HepG2 (cell line): ENCODE data around the gene CDH1. TPM values are rescaled to one million over a fixed set of nuclear protein-coding genes. Genes with fewer than 3 reads are reported as not detected.

Experiments used
- ATAC-seq: fragments of 200-7000 bp; cut with Tn5 transposase; 3 replicates; pipeline ENCODE4 v1.9.1; 2020; ENCODE audit warnings: mild to moderate bottlenecking, moderate library complexity
- BruUV-seq: library from RNA; stranded (reverse); fragments of 400-500 nt; replicated peaks from 2 replicates; lab custom pipeline; 2021; lab: Mats Ljungman, UMichigan
- CTCF ChIA-PET: fragments of 300-600 bp; formaldehyde crosslinking; extraction: SDS; loops from one replicate; lab custom pipeline; 2021; ENCODE audit warnings: low total read pairs, inconsistent platforms, low intra/inter-chr PET ratio; lab: Yijun Ruan, JAX
- POLR2A ChIA-PET: fragments of 350-600 bp; sonication (Branson Sonifier 250); formaldehyde crosslinking; loops from one replicate; lab custom pipeline; 2020; ENCODE audit warnings: antibody characterized with exemption, inconsistent platforms; lab: Yijun Ruan, JAX
- DNase-seq: peaks from one replicate; pipeline ENCODE4 v3.0.0-alpha.2; 2015; ENCODE audit warnings: low spot score
- FAIRE-seq: peaks from 3 replicates; lab custom pipeline; 2011; peaks lifted over from hg19 to GRCh38; lab: Jason Lieb, UNC
- H2AFZ ChIP-seq: one replicate; pipeline ENCODE4 v1.6.1; 2011; ENCODE audit warnings: low read length, inconsistent platforms
- H3K27ac ChIP-seq: fragments of 300-600 bp; 3 replicates; pipeline ENCODE4 v1.8.0; 2011; ENCODE audit warnings: mixed run types, mild to moderate bottlenecking, mixed read lengths, low read length, inconsistent platforms; ENCODE audit not compliant: insufficient read depth; ENCODE audit errors: extremely low read length
- H3K27me3 ChIP-seq, 2 experiments: fragments of 200-600 bp in 1 of 2; 2 replicates in 1 of 2; 3 replicates in 1 of 2; pipeline versions ENCODE4 v1.6.0 to v1.8.0; 2011; ENCODE audit warnings: low read length in 2 of 2, mild to moderate bottlenecking in 2 of 2, moderate library complexity in 2 of 2, inconsistent platforms in 1 of 2; ENCODE audit not compliant: insufficient read depth in 2 of 2, control insufficient read depth in 1 of 2
- H3K36me3 ChIP-seq, 2 experiments: fragments of 200-600 bp in 1 of 2; replicated peaks in 1 of 2; 2 replicates in 1 of 2; 3 replicates in 1 of 2; pipeline versions ENCODE4 v1.5.1 to v1.8.0; 2011; ENCODE audit warnings: low read length in 2 of 2, inconsistent platforms in 1 of 2; ENCODE audit not compliant: insufficient read depth in 2 of 2, control insufficient read depth in 1 of 2
- H3K4me1 ChIP-seq: 2 replicates; pipeline ENCODE4 v1.5.1; 2012; ENCODE audit warnings: low read length, inconsistent platforms; ENCODE audit not compliant: insufficient read depth
- H3K4me2 ChIP-seq: 2 replicates; pipeline ENCODE4 v1.6.0; 2011; ENCODE audit warnings: low read depth, low read length, inconsistent platforms
- H3K4me3 ChIP-seq, 3 experiments: fragments of 200-600 bp in 1 of 3; sonication (generic), shearing (Covaris generic) in 1 of 3; replicated peaks in 1 of 3; 2 replicates each; pipeline ENCODE4 v1.5.1; 2011 to 2016; ENCODE audit warnings: low read length in 3 of 3, inconsistent platforms in 2 of 3, low read depth in 2 of 3, mild to moderate bottlenecking in 2 of 3, control low read depth in 1 of 3, mixed read lengths in 1 of 3; ENCODE audit not compliant: insufficient read depth in 1 of 3
- H3K79me2 ChIP-seq: one replicate; pipeline ENCODE4 v1.6.1; 2011; ENCODE audit warnings: low read length, inconsistent platforms; ENCODE audit not compliant: insufficient read depth
- H3K9ac ChIP-seq: 2 replicates; pipeline ENCODE4 v1.6.0; 2011; ENCODE audit warnings: mild to moderate bottlenecking, low read depth, low read length, inconsistent platforms; ENCODE audit not compliant: insufficient read depth
- H3K9me3 ChIP-seq: 2 replicates; pipeline ENCODE4 v1.5.1; 2012; ENCODE audit warnings: mild to moderate bottlenecking, low read length
- H4K20me1 ChIP-seq: 2 replicates; pipeline ENCODE4 v1.6.0; 2011; ENCODE audit warnings: inconsistent platforms, mild to moderate bottlenecking, low read length, moderate library complexity; ENCODE audit not compliant: insufficient read depth
- EED ChIP-seq: sonication (generic); formaldehyde crosslinking; IDR thresholded peaks from 2 replicates; pipeline ENCODE4 v1.5.0; 2020; ENCODE audit warnings: mild to moderate bottlenecking, missing genetic modification reagents
- HOXA3 ChIP-seq: sonication (generic); formaldehyde crosslinking; IDR thresholded peaks from 2 replicates; pipeline ENCODE4 v1.5.0; 2020; ENCODE audit warnings: missing genetic modification reagents
- KAT7 ChIP-seq: IDR thresholded peaks from 2 replicates; pipeline ENCODE4 v1.6.1; 2018; ENCODE audit warnings: borderline replicate concordance, missing compliant biosample characterization
- KDM5B ChIP-seq: sonication (generic); formaldehyde crosslinking; IDR thresholded peaks from 2 replicates; pipeline ENCODE4 v1.4.0; 2020; ENCODE audit warnings: missing genetic modification reagents, mild to moderate bottlenecking, borderline replicate concordance
- PHB2 ChIP-seq: fragments of 450-650 bp; IDR thresholded peaks from 2 replicates; pipeline ENCODE4 v1.6.1; 2018; ENCODE audit not compliant: partially characterized antibody
- POLR2AphosphoS2 ChIP-seq: IDR thresholded peaks from 2 replicates; pipeline ENCODE4 v1.6.1; 2011; ENCODE audit warnings: low read depth, low read length, improper control_type of control experiment
- RARG ChIP-seq: sonication (generic); formaldehyde crosslinking; IDR thresholded peaks from 2 replicates; pipeline ENCODE4 v1.4.0; 2020; ENCODE audit warnings: low read depth, mild to moderate bottlenecking, missing genetic modification reagents
- RCOR2 ChIP-seq: IDR thresholded peaks from 2 replicates; pipeline ENCODE4 v1.6.1; 2016; ENCODE audit warnings: missing biosample characterization, missing genetic modification reagents
- SALL1 ChIP-seq: sonication (generic); formaldehyde crosslinking; IDR thresholded peaks from 2 replicates; pipeline ENCODE4 v1.8.0; 2022; ENCODE audit warnings: mild to moderate bottlenecking, missing genetic modification reagents
- SMAD3 ChIP-seq: sonication (generic); formaldehyde crosslinking; IDR thresholded peaks from 2 replicates; pipeline ENCODE4 v1.4.0; 2020; ENCODE audit warnings: missing genetic modification reagents
- SMC3 ChIP-seq: IDR thresholded peaks from 2 replicates; pipeline ENCODE4 v1.6.1; 2011; ENCODE audit warnings: low read length, improper control_type of control experiment
- SRSF9 ChIP-seq: fragments of 200-400 bp; formaldehyde crosslinking; IDR thresholded peaks from 2 replicates; pipeline ENCODE4 v1.6.1; 2018; ENCODE audit warnings: borderline replicate concordance, mild to moderate bottlenecking, low read depth, low read length; ENCODE audit not compliant: insufficient read depth, poor library complexity, severe bottlenecking
- TOPORS ChIP-seq: sonication (generic); formaldehyde crosslinking; IDR thresholded peaks from 2 replicates; pipeline ENCODE4 v1.8.0; 2023; ENCODE audit warnings: mild to moderate bottlenecking, missing genetic modification reagents
- ZBTB20 ChIP-seq: sonication (generic); formaldehyde crosslinking; IDR thresholded peaks from 2 replicates; pipeline ENCODE4 v1.8.1; 2023; ENCODE audit warnings: missing genetic modification reagents, low read depth, mild to moderate bottlenecking, borderline replicate concordance
- ZFP36L1 ChIP-seq: sonication (generic); formaldehyde crosslinking; IDR thresholded peaks from 2 replicates; pipeline ENCODE4 v1.8.0; 2022; ENCODE audit warnings: mild to moderate bottlenecking, missing genetic modification reagents, moderate library complexity
- ZNF101 ChIP-seq: sonication (generic); formaldehyde crosslinking; IDR thresholded peaks from 2 replicates; pipeline ENCODE4 v1.4.0; 2020; ENCODE audit warnings: mild to moderate bottlenecking, low read depth, missing genetic modification reagents, borderline replicate concordance
- ZNF33B ChIP-seq: sonication (generic); formaldehyde crosslinking; IDR thresholded peaks from 2 replicates; pipeline ENCODE4 v1.5.1; 2020; ENCODE audit warnings: mild to moderate bottlenecking, missing genetic modification reagents
- ZNF652 ChIP-seq: IDR thresholded peaks from 2 replicates; pipeline ENCODE4 v1.6.1; 2016; ENCODE audit warnings: low read depth, borderline replicate concordance
- ZNF777 ChIP-seq: sonication (generic); formaldehyde crosslinking; IDR thresholded peaks from 2 replicates; pipeline ENCODE4 v1.4.0; 2020; ENCODE audit warnings: missing genetic modification reagents
- ZSCAN25 ChIP-seq: sonication (generic); formaldehyde crosslinking; IDR thresholded peaks from 2 replicates; pipeline ENCODE4 v1.8.0; 2022; ENCODE audit warnings: mild to moderate bottlenecking, missing genetic modification reagents
- WGBS: methylation state at CpG from one replicate; pipeline ENCODE4 v1.1.6; 2017; ENCODE audit warnings: low lambda C conversion rate; 5-methylcytosine and 5-hydroxymethylcytosine counted together
- in situ Hi-C: cut with HindIII; loops from 2 replicates; pipeline ENCODE4 v1.10.0; 2017; ENCODE audit warnings: low pct_unique_long_range_greater_than_20kb; ENCODE audit not compliant: extremely low pct_ligation_motif_present
- intact Hi-C: fragments of 100-400 bp; cut with micrococcal nuclease; formaldehyde crosslinking; loops from one replicate; pipeline ENCODE4 v1.10.0; 2022; ENCODE audit not compliant: unreplicated experiment
- polyA plus RNA-seq, 8 experiments: library from polyadenylated mRNA; depleted of rRNA in 3 of 8; stranded (reverse) in 7 of 8; unstranded in 1 of 8; fragments of >200 nt; fragmentation: Illumina TruSeq in 4 of 8; extraction: Trizol in 4 of 8; gene quantifications; 2 replicates each; pipeline versions ENCODE4 v1.2.1 to v1.2.3, GENCODE V29; 2011 to 2016; ENCODE audit warnings: low read depth in 4 of 8, missing spikeins in 1 of 8, mixed read lengths in 1 of 8; ENCODE audit not compliant: insufficient read depth in 1 of 8
- total RNA-seq, 5 experiments: library from RNA; depleted of rRNA; stranded (reverse); fragments of >200 nt; fragmentation: Illumina TruSeq; extraction: Trizol; gene quantifications; 2 replicates each; pipeline ENCODE4 v1.2.3, GENCODE V29; 2016; ENCODE audit warnings: low read depth in 1 of 5
- TF ChIP-seq, protein P1 (sequence below): sonication (generic); formaldehyde crosslinking; IDR thresholded peaks from 2 replicates; pipeline ENCODE4 v1.4.0; 2020; ENCODE audit warnings: missing genetic modification reagents
- TF ChIP-seq, protein P2 (sequence below): sonication (generic); formaldehyde crosslinking; conservative IDR thresholded peaks from 2 replicates; pipeline ENCODE4 v1.8.0; 2022; ENCODE audit warnings: missing genetic modification reagents

CDH1 gene
- total and polyA plus RNA-seq, 2 of the 13 experiments (the other 11 are each of a cell fraction or from before 2014, with no cell fraction given): 0.95 to 9.8 TPM

DNA sequence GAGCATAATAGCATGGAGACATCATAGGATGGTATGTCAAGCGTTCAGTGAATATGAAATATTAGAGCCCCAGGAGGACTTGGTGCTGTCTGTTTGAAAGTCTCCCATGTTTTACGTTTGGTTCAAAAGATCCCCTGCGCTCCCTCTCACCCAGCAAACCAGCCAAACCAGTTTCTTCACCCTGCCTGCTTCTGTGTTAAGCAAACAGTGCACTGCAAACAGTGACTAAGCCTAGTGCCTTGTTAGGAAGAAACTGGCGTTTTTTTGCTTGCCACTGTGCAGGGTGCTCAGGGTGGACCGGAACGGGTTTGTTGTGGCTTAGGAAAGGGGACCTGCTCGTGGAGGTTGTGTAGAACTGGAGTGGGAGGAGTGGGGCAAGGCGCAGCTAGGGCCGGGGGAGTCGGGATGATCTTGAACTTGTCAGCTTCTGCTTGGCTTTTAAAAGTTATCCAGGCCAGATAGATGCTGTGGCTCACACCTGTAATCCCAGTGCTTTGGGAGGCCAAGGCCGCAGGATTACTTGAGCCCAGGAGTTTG lies 7.7 kb downstream of the CDH1 start:
- Histone ChIP-seq H2AFZ (no peak overlapping the region), H3K4me3 (peak overlapping the region in 1 of 3 experiments; percentile 30; a peak in 2 of 6 replicates), H4K20me1 (no peaks in the 10 kb centered on the region), H3K36me3 (no peaks in the 10 kb centered on the region), H3K27me3 (no peaks in the 10 kb centered on the region), H3K9me3 (no peaks in the 10 kb centered on the region), H3K27ac (peak overlapping the region; percentile 83), H3K9ac (peak overlapping the region; percentile 59), H3K79me2 (no peaks in the 10 kb centered on the region), H3K4me2 (peak overlapping the region; percentile 74), H3K4me1 (peaks cover 87% of the 10 kb centered on the region)
- intact Hi-C loops (loop anchor here (2.0 kb wide), 2 partner anchors 40 to 48 kb away; no protein-coding TSS in a partner anchor), in situ Hi-C loops (loop anchor here (5.0 kb wide), 1 partner anchor 47 kb away; no protein-coding TSS in a partner anchor)
- WGBS: 3% methylated on average over 11 of the region's 11 CpGs
- peak; percentile 99 for FAIRE-seq
- CTCF ChIA-PET: no interaction called here
- BruUV-seq: no TSS peak
- peak; percentile 90 for ATAC-seq
- POLR2A ChIA-PET: interaction anchor here (0.6 to 3.2 kb wide), 5 partner anchors 10 to 48 kb away, joined by 3 to 15 read pairs (median 4); no protein-coding TSS in a partner anchor
- DNase-seq: peak; percentile 97
- TF ChIP-seq SMAD3: peak; percentile 61; the same call in 1 of the 2 replicates
- TF ChIP-seq ZNF101 (CRISPR knock-in tag): no peak
- TF ChIP-seq KDM5B (CRISPR knock-in tag): no peak
- TF ChIP-seq TOPORS (CRISPR knock-in tag): peak; percentile 40
- TF ChIP-seq, protein P1, sequence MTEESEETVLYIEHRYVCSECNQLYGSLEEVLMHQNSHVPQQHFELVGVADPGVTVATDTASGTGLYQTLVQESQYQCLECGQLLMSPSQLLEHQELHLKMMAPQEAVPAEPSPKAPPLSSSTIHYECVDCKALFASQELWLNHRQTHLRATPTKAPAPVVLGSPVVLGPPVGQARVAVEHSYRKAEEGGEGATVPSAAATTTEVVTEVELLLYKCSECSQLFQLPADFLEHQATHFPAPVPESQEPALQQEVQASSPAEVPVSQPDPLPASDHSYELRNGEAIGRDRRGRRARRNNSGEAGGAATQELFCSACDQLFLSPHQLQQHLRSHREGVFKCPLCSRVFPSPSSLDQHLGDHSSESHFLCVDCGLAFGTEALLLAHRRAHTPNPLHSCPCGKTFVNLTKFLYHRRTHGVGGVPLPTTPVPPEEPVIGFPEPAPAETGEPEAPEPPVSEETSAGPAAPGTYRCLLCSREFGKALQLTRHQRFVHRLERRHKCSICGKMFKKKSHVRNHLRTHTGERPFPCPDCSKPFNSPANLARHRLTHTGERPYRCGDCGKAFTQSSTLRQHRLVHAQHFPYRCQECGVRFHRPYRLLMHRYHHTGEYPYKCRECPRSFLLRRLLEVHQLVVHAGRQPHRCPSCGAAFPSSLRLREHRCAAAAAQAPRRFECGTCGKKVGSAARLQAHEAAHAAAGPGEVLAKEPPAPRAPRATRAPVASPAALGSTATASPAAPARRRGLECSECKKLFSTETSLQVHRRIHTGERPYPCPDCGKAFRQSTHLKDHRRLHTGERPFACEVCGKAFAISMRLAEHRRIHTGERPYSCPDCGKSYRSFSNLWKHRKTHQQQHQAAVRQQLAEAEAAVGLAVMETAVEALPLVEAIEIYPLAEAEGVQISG (CRISPR knock-in tag): peak; percentile 84
- TF ChIP-seq ZBTB20: peak; percentile 81; the same call in 1 of the 2 replicates
- 0 out of 2 replicates have a peak, but pooled peaks have one; percentile 27 for TF ChIP-seq KAT7 (CRISPR knock-in tag)
- TF ChIP-seq HOXA3 (CRISPR knock-in tag): peak; percentile 92
- peak; percentile 90; the same call in 1 of the 2 replicates for TF ChIP-seq ZSCAN25 (CRISPR knock-in tag)
- TF ChIP-seq ZFP36L1 (CRISPR knock-in tag): peak; percentile 83; the same call in 1 of the 2 replicates
- TF ChIP-seq PHB2: no peak
- TF ChIP-seq SMC3: peak; percentile 68
- TF ChIP-seq, protein P2, sequence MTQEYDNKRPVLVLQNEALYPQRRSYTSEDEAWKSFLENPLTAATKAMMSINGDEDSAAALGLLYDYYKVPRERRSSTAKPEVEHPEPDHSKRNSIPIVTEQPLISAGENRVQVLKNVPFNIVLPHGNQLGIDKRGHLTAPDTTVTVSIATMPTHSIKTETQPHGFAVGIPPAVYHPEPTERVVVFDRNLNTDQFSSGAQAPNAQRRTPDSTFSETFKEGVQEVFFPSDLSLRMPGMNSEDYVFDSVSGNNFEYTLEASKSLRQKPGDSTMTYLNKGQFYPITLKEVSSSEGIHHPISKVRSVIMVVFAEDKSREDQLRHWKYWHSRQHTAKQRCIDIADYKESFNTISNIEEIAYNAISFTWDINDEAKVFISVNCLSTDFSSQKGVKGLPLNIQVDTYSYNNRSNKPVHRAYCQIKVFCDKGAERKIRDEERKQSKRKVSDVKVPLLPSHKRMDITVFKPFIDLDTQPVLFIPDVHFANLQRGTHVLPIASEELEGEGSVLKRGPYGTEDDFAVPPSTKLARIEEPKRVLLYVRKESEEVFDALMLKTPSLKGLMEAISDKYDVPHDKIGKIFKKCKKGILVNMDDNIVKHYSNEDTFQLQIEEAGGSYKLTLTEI (CRISPR knock-in tag): no peak
- TF ChIP-seq EED (CRISPR knock-in tag): 0 out of 2 replicates have a peak, but pooled peaks have one; percentile 68
- TF ChIP-seq ZNF652 (CRISPR knock-in tag): peak; percentile 61; the same call in 1 of the 2 replicates
- no peak for TF ChIP-seq POLR2AphosphoS2
- peak; percentile 90 for TF ChIP-seq RCOR2
- no peak for TF ChIP-seq RARG (CRISPR knock-in tag)
- no peak for TF ChIP-seq SRSF9
- 0 out of 2 replicates have a peak, but pooled peaks have one; percentile 30 for TF ChIP-seq ZNF33B
- no peak for TF ChIP-seq ZNF777 (CRISPR knock-in tag)
- peak; percentile 100 for TF ChIP-seq SALL1 (CRISPR knock-in tag)
